Measurements from ENCODE around the gene TTC4.

Gene TTC4

GRCh38 chr1:54728027-54728426 lies 12.4 kb downstream of the TTC4 start:
- TF ChIP-seq CTCF (IDR thresholded peaks at IDR 0.05; ENCODE audit: low read length, missing control alignments): no peak
- no peak for DNase-seq (ENCODE audit: low read depth)
- H3K4me3 ChIP-seq (replicated peaks; ENCODE audit: low read depth, low read length): no peak overlapping the region

- TF ChIP-seq CTCF (IDR thresholded peaks at IDR 0.05; ENCODE audit: low read length, missing control alignments): no peak
- no peak for DNase-seq (ENCODE audit: low read depth)
- H3K4me3 ChIP-seq (replicated peaks; ENCODE audit: low read depth, low read length): no peak overlapping the region
Measured at GRCh38 chr1:54736685-54737084, 21.0 kb downstream of the TTC4 start.

GRCh38 chr1:54738244-54738643 lies 22.6 kb downstream of the TTC4 start:
- no peak for DNase-seq (ENCODE audit: low read depth)
- TF ChIP-seq CTCF (IDR thresholded peaks at IDR 0.05; ENCODE audit: low read length, missing control alignments): no peak
- no peak overlapping the region for H3K4me3 ChIP-seq (replicated peaks; ENCODE audit: low read depth, low read length)

- H3K4me3 ChIP-seq (replicated peaks; ENCODE audit: low read depth, low read length): no peak overlapping the region
Measured at GRCh38 chr1:54741531-54741930, 25.9 kb downstream of the TTC4 start.

DNA sequence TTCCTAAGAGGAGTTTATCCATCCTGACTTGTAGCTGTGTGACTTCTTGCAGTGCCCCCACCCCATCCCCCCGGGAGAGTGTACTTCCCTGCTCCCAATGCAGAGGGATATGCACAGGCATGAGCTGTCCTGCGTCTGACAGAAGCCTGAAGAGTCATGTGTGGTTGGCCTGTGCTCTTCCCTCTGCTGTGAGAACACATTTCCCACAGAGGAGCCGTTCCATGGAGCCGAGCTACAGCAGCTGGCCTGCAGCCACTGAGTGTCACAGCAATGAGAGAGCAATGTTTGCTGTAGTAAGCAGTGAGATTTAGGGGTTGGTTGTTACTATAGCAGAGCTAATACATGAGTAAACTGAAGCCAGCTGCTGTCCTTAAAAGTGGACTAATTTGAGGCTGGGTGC lies 26.6 kb downstream of the TTC4 start:
- TF ChIP-seq CTCF (IDR thresholded peaks at IDR 0.05; ENCODE audit: low read length, missing control alignments): no peak
- DNase-seq (ENCODE audit: low read depth): no peak
- no peak overlapping the region for H3K4me3 ChIP-seq (replicated peaks; ENCODE audit: low read depth, low read length)

More at GRCh38 chr1:54741531-54741930, 25.9 kb downstream of the TTC4 start:
- DNase-seq (ENCODE audit: low read depth): no peak
- TF ChIP-seq CTCF (IDR thresholded peaks at IDR 0.05; ENCODE audit: low read length, missing control alignments): no peak

DNA sequence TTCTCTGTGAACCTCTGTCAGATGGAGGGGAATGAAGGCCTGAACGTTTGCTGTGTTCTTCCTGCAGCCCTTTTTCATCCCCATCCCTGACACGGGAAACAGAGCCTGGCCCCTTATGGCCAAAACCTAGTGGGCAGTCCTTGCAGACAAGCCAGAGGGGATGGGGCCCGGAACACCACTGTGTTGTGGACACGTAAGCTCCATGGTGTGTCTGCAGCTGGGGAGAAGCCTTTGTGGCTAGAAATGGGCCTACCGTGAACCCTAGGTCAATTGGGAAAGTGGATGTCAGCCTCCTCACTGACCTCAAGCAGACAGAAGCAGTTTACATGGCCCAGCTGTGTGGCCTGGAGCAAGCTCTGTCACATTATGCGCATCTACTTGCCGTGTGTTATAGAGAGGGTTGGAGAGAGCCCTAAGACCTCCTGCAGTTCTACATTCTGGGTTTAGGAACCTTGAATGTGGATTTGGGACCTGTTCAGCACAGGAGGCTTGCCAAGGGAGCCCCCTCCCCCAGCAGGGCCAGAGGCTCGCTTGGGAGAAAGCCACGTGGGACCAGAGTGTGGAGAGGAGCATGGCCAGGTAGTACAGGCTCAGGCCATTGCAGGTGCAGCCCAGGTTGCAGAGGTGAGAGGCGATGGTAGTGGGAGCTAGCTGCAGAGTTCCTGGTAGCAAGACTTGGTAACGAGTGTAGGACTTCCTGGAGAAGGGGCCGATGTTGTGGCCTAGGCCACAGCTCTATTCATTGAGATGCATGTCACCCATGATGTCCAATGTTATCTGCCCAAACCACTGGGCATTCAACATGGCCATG lies 28.0 kb downstream of the TTC4 start:
- no peak for DNase-seq (ENCODE audit: low read depth)
- no peak for TF ChIP-seq CTCF (IDR thresholded peaks at IDR 0.05; ENCODE audit: low read length, missing control alignments)
- H3K4me3 ChIP-seq (replicated peaks; ENCODE audit: low read depth, low read length): no peak overlapping the region

GRCh38 chr1:54744696-54745095 lies 29.0 kb downstream of the TTC4 start:
- no peak overlapping the region for H3K4me3 ChIP-seq (replicated peaks; ENCODE audit: low read depth, low read length)
- TF ChIP-seq CTCF (IDR thresholded peaks at IDR 0.05; ENCODE audit: low read length, missing control alignments): no peak
- DNase-seq (ENCODE audit: low read depth): no peak
